Measurements from ENCODE around the gene TUBGCP4. TPM values are rescaled to one million over a fixed set of nuclear protein-coding genes. Genes with fewer than 3 reads are reported as not detected.

The TUBGCP4 gene
- total and polyA plus RNA-seq, 9 of the 15 experiments (the other 6 are each of a cell fraction or from before 2014, with no cell fraction given): 10.7 to 50.2 (median 29.6) TPM

GRCh38 chr15:43370975-43371974 lies at the start of gene TUBGCP4, which contains the start of gene ZSCAN29 (continued):
- TF ChIP-seq HBP1 (CRISPR knock-in tag; IDR thresholded peaks at IDR 0.05) (no peak), CTBP1 (IDR thresholded peaks at IDR 0.05; ENCODE audit: borderline replicate concordance) (peak; percentile 83; the same call in 1 of the 2 replicates), ZNF184 (CRISPR knock-in tag; IDR thresholded peaks at IDR 0.05) (no peak), MAFK (IDR thresholded peaks at IDR 0.05; ENCODE audit: low read length) (no peak), GABPB1 (CRISPR knock-in tag; IDR thresholded peaks at IDR 0.05) (peak; percentile 90), ZNF274 (IDR thresholded peaks at IDR 0.05; ENCODE audit: borderline replicate concordance, low read depth, low read length) (no peak), ZNF766 (CRISPR knock-in tag; conservative IDR thresholded peaks at IDR 0.05) (no peak), CBX1 (IDR thresholded peaks at IDR 0.05; ENCODE audit: low read depth) (0 out of 2 replicates have a peak, but pooled peaks have one; percentile 18), HOXB6 (CRISPR knock-in tag; IDR thresholded peaks at IDR 0.05; ENCODE audit: borderline replicate concordance) (no peak), ETV6 (IDR thresholded peaks at IDR 0.05; ENCODE audit: borderline replicate concordance in 1 of 2, low read depth in 2 of 2, low read length in 1 of 2) (no peak), ETV6 (CRISPR knock-in tag; IDR thresholded peaks at IDR 0.05; ENCODE audit: borderline replicate concordance) (no peak), TAL1 (IDR thresholded peaks at IDR 0.05) (no peak), ZNF655 (CRISPR knock-in tag; IDR thresholded peaks at IDR 0.05) (no peak), AFF1 (IDR thresholded peaks at IDR 0.05; ENCODE audit: low read depth in 1 of 2, partially characterized antibody in 2 of 2) (peak in 1 of 2 experiments; percentile 44), LEF1 (IDR thresholded peaks at IDR 0.05) (no peak), SMARCA5 (IDR thresholded peaks at IDR 0.05) (no peak), TRIM28 (IDR thresholded peaks at IDR 0.05) (no peak), CBX2 (IDR thresholded peaks at IDR 0.05; ENCODE audit: insufficient read depth, low read length, poor library complexity, severe bottlenecking) (no peak), KDM1A (IDR thresholded peaks at IDR 0.05) (no peak), ELF4 (CRISPR knock-in tag; IDR thresholded peaks at IDR 0.05) (no peak)

All from K562 (cell line).